ENCODE data around the gene RAB36. TPM values are rescaled to one million over a fixed set of nuclear protein-coding genes. Genes with fewer than 3 reads are reported as not detected.

RAB36 gene
- total RNA-seq, 1 donor from 2014 or later = 3.2 TPM

- Histone ChIP-seq H3K9me3 (no peaks in the 10 kb centered on the region), H3K4me1 (no peaks in the 10 kb centered on the region), H3K4me3 (no peak overlapping the region), H3K27me3 (no peaks in the 10 kb centered on the region), H3K27ac (no peak overlapping the region), H3K36me3 (no peaks in the 10 kb centered on the region)
- intact Hi-C loops (cut with DNase I) = no loop called here
- DNase-seq (ENCODE audit: extremely low spot score in 2 of 2) = no peak
- TF ChIP-seq POLR2A (IDR thresholded peaks at IDR 0.05) (no peak), POLR2AphosphoS5 (IDR thresholded peaks at IDR 0.05; ENCODE audit: insufficient read depth in 1 of 2, low read depth in 1 of 2) (no peak), CTCF (IDR thresholded peaks at IDR 0.05) (no peak)
Observed at GRCh38 chr22:23110922-23111527, 34.3 kb upstream of the RAB36 start.

- H3K36me3 ChIP-seq = no peaks in the 10 kb centered on the region
- intact Hi-C loops (cut with DNase I) = no loop called here
- no peaks in the 10 kb centered on the region for H3K9me3 ChIP-seq
- no peak overlapping the region for H3K4me3 ChIP-seq
- H3K27ac ChIP-seq = no peak overlapping the region
- H3K27me3 ChIP-seq = no peaks in the 10 kb centered on the region
- DNase-seq (ENCODE audit: extremely low spot score in 2 of 2) = no peak
- TF ChIP-seq CTCF (IDR thresholded peaks at IDR 0.05) = no peak
- no peak for TF ChIP-seq POLR2AphosphoS5 (IDR thresholded peaks at IDR 0.05; ENCODE audit: insufficient read depth in 1 of 2, low read depth in 1 of 2)
- no peak for TF ChIP-seq POLR2A (IDR thresholded peaks at IDR 0.05)
- H3K4me1 ChIP-seq = no peaks in the 10 kb centered on the region
Observed at GRCh38 chr22:23112472-23113012, 32.7 kb upstream of the RAB36 start.

- TF ChIP-seq CTCF (IDR thresholded peaks at IDR 0.05) = no peak
- no peaks in the 10 kb centered on the region for H3K4me1 ChIP-seq
Observed at GRCh38 chr22:23113067-23113846, 32.0 kb upstream of the RAB36 start.

GRCh38 chr22:23113847-23114720 is 31.2 kb upstream of the RAB36 start:
- Histone ChIP-seq H3K36me3 (no peaks in the 10 kb centered on the region), H3K4me3 (no peak overlapping the region), H3K27ac (no peak overlapping the region), H3K4me1 (no peaks in the 10 kb centered on the region), H3K9me3 (no peaks in the 10 kb centered on the region), H3K27me3 (no peaks in the 10 kb centered on the region)
- TF ChIP-seq POLR2AphosphoS5 (IDR thresholded peaks at IDR 0.05; ENCODE audit: insufficient read depth in 1 of 2, low read depth in 1 of 2) = no peak
- no peak for TF ChIP-seq POLR2A (IDR thresholded peaks at IDR 0.05)
- no peak for TF ChIP-seq CTCF (IDR thresholded peaks at IDR 0.05)
- DNase-seq (ENCODE audit: extremely low spot score in 2 of 2) = no peak
- intact Hi-C loops (cut with DNase I) = no loop called here

More at GRCh38 chr22:23113067-23113846, 32.0 kb upstream of the RAB36 start:
- H3K36me3 ChIP-seq = no peaks in the 10 kb centered on the region
- no peak overlapping the region for H3K27ac ChIP-seq
- no peaks in the 10 kb centered on the region for H3K27me3 ChIP-seq
- no peaks in the 10 kb centered on the region for H3K9me3 ChIP-seq
- DNase-seq (ENCODE audit: extremely low spot score in 2 of 2) = no peak
- intact Hi-C loops (cut with DNase I) = no loop called here
- no peak overlapping the region for H3K4me3 ChIP-seq
